ENCODE data around the gene C1QTNF6.

DNA sequence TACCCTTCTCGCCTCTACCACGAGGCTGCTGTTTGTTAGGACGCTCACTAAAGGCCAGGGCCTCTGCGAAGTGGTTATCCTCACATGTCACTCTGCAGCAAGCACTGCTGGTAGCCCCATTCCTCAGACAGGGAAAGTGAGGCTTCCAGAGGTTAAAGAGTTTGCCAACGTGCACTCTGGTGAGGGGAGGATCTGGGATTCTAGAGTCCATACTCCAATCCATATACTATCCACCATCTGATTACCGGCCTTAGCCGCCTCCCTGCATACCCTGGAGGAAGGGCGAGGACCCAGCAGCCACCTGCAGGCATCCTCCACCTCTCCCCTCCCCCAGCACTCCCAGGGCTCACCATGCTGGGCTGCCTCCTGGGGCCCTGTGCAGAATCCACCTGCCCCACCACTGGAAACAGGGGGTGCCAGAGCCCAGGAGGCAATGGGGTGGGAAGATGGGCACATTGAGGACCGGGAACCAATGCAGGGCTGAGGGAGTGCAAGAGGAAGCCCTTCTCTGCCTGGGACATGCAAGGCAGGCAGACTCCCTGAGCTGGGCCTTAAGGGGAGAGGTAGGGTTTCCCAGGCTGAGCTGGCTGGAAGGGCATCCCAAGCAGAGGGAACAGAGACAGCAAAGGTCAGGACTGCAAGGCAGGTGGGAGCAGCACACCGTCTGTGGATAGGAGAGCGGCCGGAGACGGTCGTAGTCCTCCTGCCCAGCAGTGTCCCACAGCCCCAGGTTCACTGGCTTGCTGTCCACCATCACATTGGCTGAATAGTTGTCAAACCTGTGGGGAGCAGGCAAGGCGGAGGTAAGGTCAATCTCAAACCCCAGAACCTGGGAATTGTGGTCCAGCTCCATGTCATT, 44.3 kb upstream of the C1QTNF6 start:
- no peak for TF ChIP-seq SIN3A (IDR thresholded peaks at IDR 0.05; ENCODE audit: borderline replicate concordance, insufficient read depth, low read length)
- no peak for TF ChIP-seq TAF1 (IDR thresholded peaks at IDR 0.05; ENCODE audit: borderline replicate concordance, insufficient read depth, low read length)
- TF ChIP-seq POLR2AphosphoS5 (IDR thresholded peaks at IDR 0.05; ENCODE audit: low read depth, low read length) = no peak
- TF ChIP-seq, protein P1, sequence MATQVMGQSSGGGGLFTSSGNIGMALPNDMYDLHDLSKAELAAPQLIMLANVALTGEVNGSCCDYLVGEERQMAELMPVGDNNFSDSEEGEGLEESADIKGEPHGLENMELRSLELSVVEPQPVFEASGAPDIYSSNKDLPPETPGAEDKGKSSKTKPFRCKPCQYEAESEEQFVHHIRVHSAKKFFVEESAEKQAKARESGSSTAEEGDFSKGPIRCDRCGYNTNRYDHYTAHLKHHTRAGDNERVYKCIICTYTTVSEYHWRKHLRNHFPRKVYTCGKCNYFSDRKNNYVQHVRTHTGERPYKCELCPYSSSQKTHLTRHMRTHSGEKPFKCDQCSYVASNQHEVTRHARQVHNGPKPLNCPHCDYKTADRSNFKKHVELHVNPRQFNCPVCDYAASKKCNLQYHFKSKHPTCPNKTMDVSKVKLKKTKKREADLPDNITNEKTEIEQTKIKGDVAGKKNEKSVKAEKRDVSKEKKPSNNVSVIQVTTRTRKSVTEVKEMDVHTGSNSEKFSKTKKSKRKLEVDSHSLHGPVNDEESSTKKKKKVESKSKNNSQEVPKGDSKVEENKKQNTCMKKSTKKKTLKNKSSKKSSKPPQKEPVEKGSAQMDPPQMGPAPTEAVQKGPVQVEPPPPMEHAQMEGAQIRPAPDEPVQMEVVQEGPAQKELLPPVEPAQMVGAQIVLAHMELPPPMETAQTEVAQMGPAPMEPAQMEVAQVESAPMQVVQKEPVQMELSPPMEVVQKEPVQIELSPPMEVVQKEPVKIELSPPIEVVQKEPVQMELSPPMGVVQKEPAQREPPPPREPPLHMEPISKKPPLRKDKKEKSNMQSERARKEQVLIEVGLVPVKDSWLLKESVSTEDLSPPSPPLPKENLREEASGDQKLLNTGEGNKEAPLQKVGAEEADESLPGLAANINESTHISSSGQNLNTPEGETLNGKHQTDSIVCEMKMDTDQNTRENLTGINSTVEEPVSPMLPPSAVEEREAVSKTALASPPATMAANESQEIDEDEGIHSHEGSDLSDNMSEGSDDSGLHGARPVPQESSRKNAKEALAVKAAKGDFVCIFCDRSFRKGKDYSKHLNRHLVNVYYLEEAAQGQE (IDR thresholded peaks at IDR 0.05; ENCODE audit: insufficient read depth in 1 of 2, low read depth in 2 of 2, low read length in 2 of 2) = no peak
- no peak for TF ChIP-seq FOXP2 (optimal IDR thresholded peaks at IDR 0.05; ENCODE audit: borderline replicate concordance, extremely low read depth, extremely low read length, insufficient read depth)

All from PFSK-1 (cell line).